NCI-H1417 treated with DMSO at 0.1 percent for 48 hours (cell line): ENCODE results near the gene CNP.
"Not testable (repeated sequence)": the region's sequence is repeated elsewhere in the genome, so short reads cannot be mapped to it uniquely, and the experiment has no call there.

Experiments
- DNase-seq: peaks from one replicate; lab custom pipeline; 2025; lab: John Stamatoyannopoulos, UW

Gene CNP

DNA sequence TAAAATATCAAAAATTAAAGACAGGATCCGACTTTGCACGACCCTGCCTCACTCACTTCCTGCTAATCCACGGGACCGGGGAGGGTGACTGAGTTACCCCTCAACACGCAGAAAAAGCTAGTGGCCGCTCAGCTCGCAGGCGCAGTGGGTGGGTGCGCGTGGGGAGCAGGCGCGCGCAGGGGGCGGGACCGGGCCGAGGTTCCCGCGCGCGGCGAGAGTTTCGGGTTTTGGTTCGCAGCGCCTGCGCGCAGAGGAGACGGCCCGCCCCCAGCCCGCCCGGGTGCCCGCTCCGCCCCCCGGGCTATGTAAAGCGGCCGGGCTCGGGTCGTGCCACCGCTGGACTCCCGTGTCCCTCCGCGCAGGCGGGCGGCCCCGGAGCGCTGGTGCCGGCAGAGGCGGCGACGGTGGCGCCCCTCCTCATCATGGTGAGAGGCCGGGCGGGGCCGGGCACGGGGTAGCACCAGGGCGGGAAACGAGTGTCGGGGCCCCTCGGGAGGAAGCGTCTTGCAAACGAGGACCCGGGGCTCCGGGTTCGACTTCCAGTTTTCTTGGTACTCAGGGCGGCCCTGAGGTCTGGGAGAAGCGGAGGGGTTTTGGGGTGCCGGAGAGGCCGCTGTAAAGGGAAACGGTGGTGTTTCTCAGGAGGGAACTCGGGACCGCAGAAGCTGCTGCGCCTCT is at the start of gene CNP:
TSS of gene CNP (plus strand) at position 333 of the 678 bp plus-strand sequence. CDS start at position 423, 90 bp downstream.
- DNase-seq, result peak; percentile 33

DNA sequence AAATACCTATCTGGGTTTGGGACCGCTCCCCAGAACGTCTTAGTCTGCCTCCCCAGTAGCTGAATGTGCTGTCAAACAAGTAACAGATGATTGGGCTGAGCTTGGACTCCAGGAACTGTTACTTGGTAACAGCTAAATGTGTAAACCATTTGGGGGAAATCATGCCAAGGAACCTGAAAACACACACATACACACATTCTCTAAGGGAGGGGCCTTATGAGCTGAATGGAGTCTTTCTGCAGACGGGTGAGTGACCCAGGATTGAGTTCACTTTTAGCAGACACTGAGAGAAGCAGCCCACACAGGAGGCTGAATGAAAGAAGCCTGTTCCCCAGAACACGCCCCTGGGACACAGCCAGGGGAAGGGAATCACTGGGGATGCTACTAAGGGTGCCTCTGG is 49.4 kb upstream of the CNP start:
- no peak for DNase-seq

DNA sequence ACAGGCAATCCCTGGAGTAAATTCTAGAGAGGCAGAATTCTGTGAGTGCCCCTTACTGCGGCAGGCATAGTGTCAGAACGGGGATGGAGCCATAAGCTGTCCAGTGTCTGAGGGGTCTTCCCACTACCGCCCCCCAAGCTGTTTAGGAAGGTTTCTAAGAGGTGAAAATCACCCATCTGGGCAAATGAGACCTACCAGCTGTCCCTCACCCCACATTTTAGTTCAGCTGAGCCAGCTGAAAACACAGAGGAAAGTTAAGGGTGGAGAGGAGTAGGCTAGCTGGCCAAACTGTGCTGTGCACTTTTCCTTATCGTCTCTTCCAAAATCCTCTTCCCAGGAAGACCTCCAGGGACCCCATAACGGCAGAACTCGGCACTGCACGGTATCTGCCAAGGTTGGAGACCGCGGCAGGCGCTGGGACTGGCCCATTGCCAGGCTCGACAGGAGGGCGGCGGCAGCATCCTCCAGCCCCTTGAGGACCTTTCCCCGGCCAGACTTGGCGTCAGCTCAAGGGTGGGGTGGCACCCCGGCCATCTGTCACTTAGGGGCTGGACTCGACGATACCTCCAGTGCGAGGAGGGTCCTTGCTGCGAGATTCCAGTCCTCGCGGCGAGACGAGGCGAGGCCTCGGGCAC is 48.8 kb upstream of the CNP start:
- no peak for DNase-seq

DNA sequence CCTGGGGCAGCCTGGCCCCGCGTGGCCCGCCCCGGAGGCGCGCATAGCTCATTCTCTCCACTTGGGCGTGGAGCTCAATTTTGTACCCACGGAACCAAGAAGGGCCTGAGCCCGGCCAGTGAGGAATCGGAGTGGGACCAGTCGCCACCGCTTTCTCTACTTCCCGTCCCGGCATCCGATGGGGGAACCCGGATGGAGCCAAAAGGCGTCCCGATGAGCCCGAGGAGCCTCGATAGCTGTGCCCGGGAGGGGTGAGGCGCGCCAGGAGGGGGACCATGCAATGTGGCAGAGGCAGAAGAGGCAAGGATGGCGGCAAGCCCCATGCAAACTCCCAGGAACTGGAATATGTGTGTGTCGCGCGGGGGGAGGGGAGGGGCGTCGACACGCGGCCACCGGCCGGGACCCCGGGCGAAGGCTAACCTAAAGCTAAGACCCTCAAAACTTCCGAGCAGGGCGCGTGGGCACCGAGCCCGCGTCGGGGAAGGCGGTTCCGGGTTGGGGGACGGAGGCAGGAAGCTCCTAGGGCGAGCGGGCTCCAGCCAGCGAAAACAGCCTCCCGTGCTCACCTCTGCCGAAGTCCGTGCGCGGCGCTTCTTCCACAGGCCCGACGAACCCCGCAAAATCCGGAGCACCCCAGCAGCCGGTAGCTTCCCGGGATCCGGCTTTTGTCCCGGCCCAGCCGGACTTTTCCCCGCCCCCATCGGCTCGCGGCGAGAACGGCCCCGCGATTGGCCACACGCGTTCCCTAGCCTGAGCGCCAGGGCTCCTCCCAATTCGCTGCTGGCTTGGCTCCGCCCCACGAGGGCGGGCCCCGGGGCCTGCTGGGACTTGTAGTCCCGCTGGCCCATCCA is 48.1 kb upstream of the CNP start, which contains the start of gene ACLY:
TSS of gene ACLY (minus strand) at position 638 of the 851 bp plus-strand sequence. CDS start 5,078 bp downstream, outside the sequence.
- DNase-seq, result peak; percentile 37

DNA sequence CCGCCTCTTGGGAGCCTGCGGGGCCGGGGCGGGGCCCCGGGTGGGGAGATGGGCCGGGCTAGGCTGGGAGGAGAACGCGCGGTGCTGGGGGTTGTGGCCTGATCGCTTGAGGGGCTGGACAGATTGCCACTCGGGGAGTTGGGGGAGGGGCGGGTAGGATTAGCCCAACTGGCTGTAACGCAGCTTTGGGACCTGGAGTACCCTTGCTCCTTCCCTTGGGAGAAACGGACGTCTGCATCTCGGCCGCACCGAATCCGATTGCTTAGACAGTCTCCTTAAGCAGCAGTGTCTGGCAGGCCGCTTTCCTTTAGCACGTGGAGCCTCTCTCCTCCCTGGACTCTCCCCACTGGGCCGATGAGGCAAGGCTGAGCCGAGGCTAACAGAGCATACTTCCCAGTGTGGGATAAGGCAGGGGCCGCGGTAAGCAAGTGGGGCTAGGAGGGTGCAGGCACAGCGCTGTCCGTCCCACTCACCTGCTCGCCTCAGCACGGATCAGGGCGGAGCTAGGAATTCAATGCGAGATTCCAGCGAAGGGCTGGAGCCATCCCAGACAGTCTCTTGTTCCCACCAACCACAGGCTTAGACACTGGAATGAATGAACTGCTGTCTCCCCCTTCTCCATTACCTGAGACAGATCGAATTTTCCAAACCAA is 47.3 kb upstream of the CNP start:
- DNase-seq, result no peak

DNA sequence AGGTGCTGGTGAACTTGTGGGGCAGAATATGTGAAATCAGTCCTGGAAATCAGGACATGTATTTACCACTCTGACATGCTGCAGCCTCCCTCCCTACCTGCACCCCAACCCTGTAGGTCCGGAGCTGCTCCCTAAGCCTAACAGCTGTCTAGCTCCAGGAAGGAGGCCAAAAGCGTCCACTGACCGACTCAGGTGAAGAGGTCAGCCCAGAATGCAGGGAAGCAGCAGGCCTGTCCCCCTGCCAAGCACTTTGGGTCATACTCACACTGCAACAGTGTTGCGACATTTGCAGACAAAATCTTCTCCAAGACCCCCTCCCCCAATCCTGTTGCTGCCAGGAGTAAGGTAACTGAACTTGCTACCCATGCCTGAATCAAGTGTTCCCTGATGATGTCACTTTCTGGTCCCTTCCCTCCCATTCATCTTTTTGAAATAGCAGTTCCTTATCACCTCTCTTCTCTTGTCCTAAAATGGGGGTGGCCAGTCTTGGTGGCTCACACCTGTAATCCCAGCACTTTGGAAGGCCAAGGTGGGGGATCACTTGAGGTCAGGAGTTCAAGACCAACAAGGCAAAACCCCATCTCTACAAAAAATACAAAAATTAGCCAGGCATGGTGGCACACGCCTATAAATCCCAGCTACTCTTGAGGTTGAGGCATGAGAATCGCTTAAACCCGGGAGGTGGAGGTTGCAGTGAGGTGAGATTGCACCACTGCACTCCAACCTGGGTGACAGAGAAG is 46.6 kb upstream of the CNP start:
- DNase-seq, result no peak

DNA sequence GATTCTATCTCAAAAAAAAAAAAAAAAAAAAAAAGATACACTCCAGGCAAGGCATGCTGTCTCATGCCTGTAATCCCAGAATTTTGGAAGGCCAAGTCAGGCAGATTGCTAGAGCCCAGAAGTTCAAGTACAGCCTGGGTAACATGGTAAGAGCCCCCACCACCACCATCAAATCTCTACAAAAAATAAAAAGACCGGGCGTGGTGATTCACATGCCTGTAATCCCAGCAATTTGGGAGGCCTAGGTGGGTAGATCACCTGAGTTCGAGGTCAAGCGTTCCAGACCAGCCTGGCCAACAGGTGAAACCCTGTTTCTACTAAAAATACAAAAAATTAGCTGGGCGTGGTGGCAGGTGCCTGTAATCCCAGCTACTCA is 46.0 kb upstream of the CNP start:
- no peak for DNase-seq

DNA sequence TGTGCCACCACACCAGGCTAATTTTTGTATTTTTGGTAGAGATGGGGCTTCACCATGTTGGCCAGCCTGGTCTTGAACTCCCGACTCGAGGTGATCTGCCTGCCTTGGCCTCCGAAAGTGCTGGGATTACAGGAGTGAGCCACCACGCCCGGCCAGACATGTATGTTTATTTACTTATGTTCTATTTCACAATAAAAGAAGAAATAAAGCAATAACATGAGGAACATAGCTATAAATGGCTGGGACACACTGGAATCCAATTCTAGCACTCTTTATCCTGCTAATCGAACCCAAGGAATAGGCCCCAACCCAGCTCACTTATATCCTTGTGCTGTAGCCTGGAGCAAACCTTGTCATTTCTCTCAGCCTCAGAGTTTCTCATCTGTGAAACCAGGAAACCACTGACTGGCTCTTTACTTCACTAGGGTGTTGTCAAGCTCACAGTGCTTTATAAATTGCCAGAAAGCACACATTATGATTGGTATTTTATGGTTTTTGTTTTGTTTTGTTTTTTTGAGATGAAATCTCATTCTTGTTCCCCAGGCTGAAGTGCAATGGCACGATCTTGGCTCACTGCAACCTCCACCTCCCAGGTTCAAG is 40.5 kb upstream of the CNP start:
- no peak for DNase-seq

DNA sequence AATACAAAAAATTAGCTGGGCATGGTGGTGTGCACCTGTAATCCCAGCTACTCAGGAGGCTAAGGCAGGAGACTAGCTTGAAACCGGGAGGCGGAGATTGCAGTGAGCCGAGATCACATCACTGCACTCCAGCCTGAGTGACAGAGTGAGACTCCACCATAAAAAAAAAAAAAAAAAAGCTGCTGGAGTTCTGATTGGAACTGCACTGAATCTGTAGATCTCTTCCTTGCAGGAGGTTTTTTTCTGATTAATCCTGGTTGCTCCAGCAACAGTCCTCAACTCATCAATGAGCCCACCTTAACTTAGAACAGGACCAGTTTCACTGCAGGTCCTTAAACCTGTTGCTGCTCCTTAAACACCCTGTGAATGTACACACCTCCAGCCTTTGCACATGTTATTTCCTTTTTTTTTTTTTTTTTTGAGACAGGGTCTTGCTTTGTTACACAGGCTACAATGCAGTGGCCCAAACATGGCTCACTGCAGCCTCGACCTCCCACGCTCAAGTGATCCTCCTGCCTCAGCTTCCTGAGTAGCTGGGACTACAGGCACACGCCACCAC is 37.8 kb upstream of the CNP start:
- no peak for DNase-seq

DNA sequence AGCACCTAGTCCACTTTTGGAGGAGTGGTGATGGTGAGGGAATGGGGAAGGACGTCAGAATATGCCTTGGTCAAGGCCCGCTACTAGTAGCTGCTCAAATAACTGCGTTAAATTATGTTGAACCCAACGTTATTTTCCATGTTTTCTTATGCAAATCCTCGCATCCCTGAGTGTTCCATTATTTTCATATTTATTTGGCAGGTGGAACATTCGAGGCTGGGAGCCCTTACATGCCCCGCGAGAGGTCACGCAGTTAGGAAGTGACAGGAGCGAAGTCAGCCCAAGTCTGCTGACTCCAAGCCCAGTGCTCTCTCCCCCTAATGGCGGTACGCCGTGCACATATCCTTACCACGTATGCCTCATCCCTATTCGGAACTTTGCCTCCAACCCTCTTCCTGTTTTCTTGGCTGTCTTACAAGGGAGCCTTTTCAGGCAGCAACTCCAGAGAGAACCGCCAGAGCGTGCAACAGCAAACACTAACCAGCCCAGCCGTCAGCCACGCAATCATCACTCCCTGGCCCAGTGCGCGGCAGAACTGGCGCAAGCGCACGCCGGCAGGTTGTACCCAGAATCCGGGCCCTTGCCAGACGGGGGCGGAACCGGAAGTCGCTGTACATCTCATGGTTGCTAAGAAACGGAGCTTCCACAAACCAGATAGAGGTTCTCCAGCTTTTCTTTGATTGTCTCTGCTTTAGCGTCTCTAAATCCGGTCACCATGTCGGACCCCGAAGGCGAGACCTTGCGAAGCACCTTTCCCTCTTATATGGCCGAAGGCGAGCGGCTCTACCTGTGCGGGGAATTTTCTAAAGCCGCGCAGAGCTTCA is 36.4 kb upstream of the CNP start, which contains the start of gene ODAD4:
TSS of gene ODAD4 (plus strand) at position 609 of the 824 bp plus-strand sequence. CDS start at position 716, 107 bp downstream.
- peak; percentile 78 for DNase-seq

DNA sequence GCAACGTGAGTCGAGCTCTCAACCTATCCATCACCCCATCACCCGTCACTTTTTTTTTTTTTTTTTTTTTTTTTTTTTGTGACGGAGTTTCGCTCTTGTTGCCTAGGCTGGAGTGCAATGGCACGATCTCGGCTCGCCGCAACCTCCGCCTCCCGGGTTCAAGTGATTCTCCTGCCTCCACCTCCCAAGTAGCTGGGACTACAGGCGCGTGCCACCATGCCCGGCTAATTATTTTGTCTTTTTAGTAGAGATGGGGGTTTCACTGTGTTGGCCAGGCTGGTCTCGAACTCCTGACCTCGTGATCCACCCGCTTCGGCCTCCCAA is 35.8 kb upstream of the CNP start:
- not testable (repeated sequence) for DNase-seq

DNA sequence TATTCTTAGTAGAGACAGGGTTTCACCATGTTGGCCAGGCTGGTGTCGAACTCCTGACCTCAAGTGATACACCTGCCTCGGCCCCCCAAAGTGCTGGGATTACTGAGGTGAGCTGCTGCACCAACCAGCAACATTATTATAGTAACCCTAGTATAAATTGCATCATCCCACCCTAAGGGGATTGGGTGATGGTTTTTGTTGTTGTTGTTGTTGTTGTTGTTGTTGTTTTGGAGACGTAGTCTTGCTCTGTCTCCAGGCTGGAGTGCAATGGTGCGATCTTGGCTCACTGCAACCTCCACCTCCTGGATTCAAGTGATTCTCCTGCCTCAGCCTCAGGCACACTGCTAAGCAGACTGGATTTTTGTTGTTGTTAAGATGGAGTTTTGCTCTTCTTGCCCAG is 34.9 kb upstream of the CNP start:
- not testable (repeated sequence) for DNase-seq

DNA sequence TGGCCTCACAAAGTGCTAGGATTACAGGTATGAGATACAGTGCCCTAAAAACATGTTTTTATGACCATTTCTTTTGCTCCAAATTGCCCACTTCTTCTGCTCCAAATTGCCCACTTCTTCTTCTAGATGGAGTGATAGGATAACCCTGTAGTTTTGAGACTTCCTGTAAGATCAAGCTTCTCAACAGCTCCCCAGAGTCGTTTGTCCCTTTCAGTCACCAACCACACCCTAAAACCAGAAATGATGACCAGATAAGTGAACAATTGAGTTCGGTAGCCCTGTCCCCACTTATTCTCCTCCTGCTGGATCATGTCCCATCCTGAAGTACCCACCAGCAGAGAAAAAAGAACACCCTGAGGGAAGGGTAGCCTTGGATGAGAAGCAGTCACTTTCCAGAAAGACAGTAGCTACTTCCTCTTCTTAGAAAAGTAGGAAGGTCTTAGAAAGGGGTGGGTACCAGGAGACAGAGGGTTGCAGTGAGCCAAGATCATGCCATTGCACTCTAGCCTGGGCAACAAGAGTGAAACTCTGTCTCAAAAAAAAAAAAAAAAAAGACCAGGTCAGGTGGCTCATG is 33.7 kb upstream of the CNP start:
- DNase-seq, result no peak

DNA sequence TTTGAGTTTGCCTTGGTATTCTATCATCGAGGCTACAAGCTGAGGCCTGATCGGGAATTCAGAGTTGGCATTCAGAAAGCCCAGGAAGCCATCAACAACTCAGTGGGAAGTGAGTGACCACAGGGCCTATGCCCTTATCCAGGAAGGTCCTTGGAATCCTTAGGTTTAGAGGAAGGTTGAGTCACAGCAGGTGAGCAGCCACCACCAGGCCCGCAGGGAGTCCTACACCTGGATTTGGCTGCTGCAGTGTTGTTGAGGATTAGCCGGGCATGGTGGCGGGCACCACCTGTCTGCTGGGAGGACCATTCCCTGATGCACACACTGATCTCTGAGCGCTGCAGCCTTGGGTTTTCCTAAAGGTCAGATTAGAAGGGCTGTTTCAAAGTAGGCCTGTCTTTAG is 31.0 kb upstream of the CNP start:
- no peak for DNase-seq

DNA sequence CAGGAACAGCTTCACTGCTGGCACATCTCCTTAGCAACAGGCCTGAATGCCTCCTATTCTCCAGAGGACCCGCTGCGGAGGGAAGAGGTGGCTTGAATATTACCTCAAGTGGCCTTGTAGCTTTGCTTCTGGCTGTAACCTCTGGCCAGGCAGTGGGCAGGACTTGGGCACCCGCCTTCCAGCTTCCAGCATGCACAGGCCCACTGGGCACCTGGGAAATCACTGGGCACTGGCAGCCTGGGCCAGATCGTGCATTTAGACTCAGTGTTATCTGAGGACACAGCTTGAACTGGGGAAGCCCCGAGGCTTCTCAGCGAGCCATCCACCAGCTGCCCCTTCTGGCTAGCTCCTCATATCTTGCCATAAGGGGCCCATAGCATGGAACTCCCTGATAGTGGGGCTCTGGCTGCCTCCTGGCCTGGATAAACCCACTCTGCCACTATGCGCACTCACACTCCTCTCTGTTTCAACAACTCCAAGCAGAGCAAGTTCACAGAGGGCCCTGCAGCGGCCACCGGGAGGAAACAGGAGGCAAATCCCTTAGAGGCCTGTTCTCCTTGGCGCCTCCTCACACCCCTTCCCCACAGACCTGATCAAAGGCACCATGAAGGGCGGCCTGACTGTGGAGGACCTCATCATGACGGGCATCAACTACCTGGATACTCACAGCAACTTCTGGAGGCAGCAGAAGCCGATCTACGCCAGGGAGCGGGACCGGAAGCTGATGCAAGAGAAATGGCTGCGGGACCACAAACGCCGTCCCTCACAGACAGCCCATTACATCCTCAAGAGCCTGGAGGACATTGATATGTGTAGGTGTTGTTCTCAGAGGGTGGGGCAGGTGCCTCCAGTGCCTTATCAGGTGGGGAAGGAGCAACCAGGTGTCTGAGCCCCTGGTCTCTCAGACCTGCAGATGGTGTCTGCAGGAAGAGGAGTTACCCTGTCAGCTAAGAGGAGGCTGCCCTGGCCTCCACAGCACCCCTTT is 28.3 kb upstream of the CNP start:
- DNase-seq, result no peak

DNA sequence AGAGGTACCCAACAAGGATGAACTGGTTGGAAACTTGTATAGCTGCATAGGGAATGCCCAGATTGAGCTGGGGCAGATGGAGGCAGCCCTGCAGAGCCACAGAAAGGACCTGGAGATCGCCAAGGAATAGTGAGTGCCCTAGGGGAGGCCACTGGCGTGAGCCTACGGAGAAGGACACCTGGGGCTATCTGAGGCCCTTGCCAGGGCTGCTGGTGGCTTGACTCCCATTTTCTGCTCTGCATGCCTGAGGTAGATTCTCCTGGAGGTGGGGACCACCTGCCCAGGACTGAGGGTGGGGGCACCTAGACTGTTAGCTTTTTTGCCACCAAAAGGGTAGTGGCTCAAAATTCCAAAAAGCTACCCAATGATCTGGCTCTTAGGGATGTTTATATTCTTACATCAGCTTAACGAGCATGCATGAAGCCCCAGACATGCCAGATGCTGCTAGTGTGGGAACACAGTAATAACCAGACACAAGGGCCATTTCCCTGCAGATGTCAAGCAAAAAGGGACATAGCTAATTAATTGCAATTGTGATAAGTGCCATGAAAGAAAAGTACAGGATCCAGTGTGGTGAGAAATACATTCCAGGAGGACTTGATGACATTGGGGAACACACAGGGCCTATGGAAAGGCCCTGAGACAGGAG is 27.4 kb upstream of the CNP start:
- no peak for DNase-seq

DNA sequence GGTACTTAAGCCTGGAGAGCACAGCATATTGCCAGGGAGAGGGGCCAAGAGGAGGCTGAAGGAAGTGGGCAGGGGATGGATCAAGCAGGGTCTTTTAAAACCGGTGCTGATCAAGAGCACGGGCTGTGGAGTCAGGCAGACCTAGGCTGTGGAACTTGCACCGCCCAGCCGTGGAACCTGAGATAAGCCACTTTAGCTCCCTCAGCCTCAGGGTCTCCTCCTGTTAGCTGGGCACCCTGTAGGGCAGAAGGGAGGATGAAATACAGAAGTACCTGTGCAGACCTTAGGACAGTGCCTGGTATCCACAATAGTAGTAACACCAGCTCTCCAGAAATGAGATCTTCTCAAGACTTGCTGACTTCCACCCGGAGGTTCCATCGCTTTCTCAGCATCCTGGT is 26.9 kb upstream of the CNP start:
- no peak for DNase-seq

DNA sequence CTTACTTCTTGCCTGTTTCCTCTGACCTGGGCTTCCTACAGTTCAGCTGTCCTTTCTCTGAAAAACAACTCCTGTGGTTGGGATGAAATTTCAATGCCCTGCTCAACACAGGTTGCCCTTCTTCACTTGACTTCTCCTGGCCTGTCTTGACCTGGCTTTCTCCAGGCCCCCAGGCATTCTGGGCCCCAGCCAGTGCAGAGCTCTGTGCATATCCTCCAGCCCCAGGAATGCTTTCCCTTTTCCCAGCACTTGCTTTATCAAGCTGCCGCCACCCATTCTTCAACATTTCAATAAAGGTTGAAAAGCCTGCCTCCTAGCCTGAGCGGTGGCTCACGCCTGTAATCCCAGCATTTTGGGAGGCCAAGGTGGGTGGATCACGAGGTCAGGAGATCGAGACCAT is 25.4 kb upstream of the CNP start:
- no peak for DNase-seq
